H1 (cell line): Measurements from ENCODE around the gene NEK10. TPM values are rescaled to one million over a fixed set of nuclear protein-coding genes. Genes with fewer than 3 reads are reported as not detected.

Source experiments
- CTCF ChIA-PET: fragments of 300-600 bp; sonication (Branson Sonifier 250); formaldehyde crosslinking; loops from one replicate; lab custom pipeline; 2021; ENCODE audit not compliant: partially characterized antibody; lab: Charles Lee
- POLR2A ChIA-PET: fragments of 300-600 bp; sonication (Branson Sonifier 250); formaldehyde crosslinking; loops from one replicate; lab custom pipeline; 2021; ENCODE audit warnings: inconsistent platforms; ENCODE audit not compliant: partially characterized antibody; lab: Charles Lee
- DNase-seq, 2 experiments: peaks; one replicate each; pipeline versions ENCODE4 v3.0.0 to v3.0.0-alpha.2; 2010 to 2022; ENCODE audit warnings: low spot score in 2 of 2, low read depth in 1 of 2, mixed read lengths in 1 of 2
- FAIRE-seq: peaks from 2 replicates; lab custom pipeline; 2011; peaks lifted over from hg19 to GRCh38; lab: Jason Lieb, UNC
- H2AFZ ChIP-seq: 2 replicates; pipeline ENCODE4 v1.8.1; 2012; ENCODE audit warnings: low read length, inconsistent platforms
- H2AK5ac ChIP-seq: 2 replicates; pipeline ENCODE4 v1.6.1; 2013; ENCODE audit warnings: low read depth, low read length
- H2BK120ac ChIP-seq: replicated peaks from 2 replicates; pipeline ENCODE3; 2013; ENCODE audit warnings: low read depth, low read length, inconsistent platforms
- H2BK12ac ChIP-seq: 2 replicates; pipeline ENCODE4 v1.6.1; 2013; ENCODE audit warnings: low read depth, low read length
- H2BK15ac ChIP-seq: 2 replicates; pipeline ENCODE4 v1.6.1; 2013; ENCODE audit warnings: low read length
- H2BK20ac ChIP-seq: 2 replicates; pipeline ENCODE4 v1.6.1; 2013; ENCODE audit warnings: low read length
- H2BK5ac ChIP-seq: 2 replicates; pipeline ENCODE4 v1.6.1; 2013; ENCODE audit warnings: low read depth, low read length
- H3K14ac ChIP-seq: 2 replicates; pipeline ENCODE4 v1.6.1; 2013; ENCODE audit warnings: inconsistent platforms; ENCODE audit not compliant: insufficient read length
- H3K18ac ChIP-seq: 2 replicates; pipeline ENCODE4 v1.6.1; 2013; ENCODE audit warnings: low read length; ENCODE audit errors: extremely low read depth
- H3K23ac ChIP-seq: 2 replicates; pipeline ENCODE4 v1.6.1; 2013; ENCODE audit warnings: inconsistent platforms; ENCODE audit not compliant: insufficient read length
- H3K23me2 ChIP-seq: 2 replicates; pipeline ENCODE4 v1.6.1; 2013; ENCODE audit warnings: low read depth, low read length
- H3K27ac ChIP-seq: 2 replicates; pipeline ENCODE4 v1.6.1; 2011; ENCODE audit warnings: low read depth, low read length, inconsistent platforms
- H3K27me3 ChIP-seq, 4 experiments: replicated peaks in 1 of 4; 1 replicate in 1 of 4; 2 replicates in 3 of 4; pipeline versions ENCODE4 v1.6.1 to v1.8.1; 2011 to 2013; ENCODE audit warnings: low read length in 3 of 4, mild to moderate bottlenecking in 3 of 4, inconsistent platforms in 2 of 4, mixed read lengths in 2 of 4, moderate library complexity in 1 of 4; ENCODE audit not compliant: control insufficient read depth in 3 of 4, insufficient read depth in 3 of 4; ENCODE audit errors: extremely low read depth in 1 of 4
- H3K36me3 ChIP-seq, 4 experiments: 2 replicates each; pipeline versions ENCODE4 v1.6.1 to v1.8.1; 2011 to 2013; ENCODE audit warnings: mild to moderate bottlenecking in 4 of 4, low read length in 3 of 4, moderate library complexity in 2 of 4, control low read depth in 1 of 4, inconsistent platforms in 1 of 4; ENCODE audit not compliant: insufficient read depth in 4 of 4, control insufficient read depth in 2 of 4
- H3K4ac ChIP-seq: replicated peaks from 2 replicates; pipeline ENCODE3; 2013; ENCODE audit warnings: low read length, low read depth, mixed read lengths, inconsistent platforms; ENCODE audit not compliant: insufficient read length
- H3K4me1 ChIP-seq, 4 experiments: replicated peaks in 1 of 4; 1 replicate in 1 of 4; 2 replicates in 3 of 4; pipeline versions ENCODE4 v1.6.1 to v1.8.1; 2011 to 2013; ENCODE audit warnings: low read length in 3 of 4, inconsistent platforms in 2 of 4, mixed read lengths in 1 of 4; ENCODE audit not compliant: insufficient read depth in 4 of 4, control insufficient read depth in 3 of 4
- H3K4me2 ChIP-seq, 2 experiments: 2 replicates each; pipeline versions ENCODE4 v1.6.1 to v1.8.1; 2011 to 2013; ENCODE audit warnings: low read depth in 2 of 2, low read length in 2 of 2, control low read depth in 1 of 2, inconsistent platforms in 1 of 2, mild to moderate bottlenecking in 1 of 2; ENCODE audit not compliant: insufficient read depth in 1 of 2
- H3K4me3 ChIP-seq, 4 experiments: fragments of 200-600, 300-600 bp in 1 of 4; sonication (generic), shearing (Covaris generic), sonication (Bioruptor Twin) in 1 of 4; 2 replicates each; pipeline versions ENCODE4 v1.5.1 to v1.8.1; 2011 to 2016; ENCODE audit warnings: low read length in 4 of 4, low read depth in 3 of 4, control low read depth in 2 of 4, inconsistent platforms in 2 of 4, mild to moderate bottlenecking in 2 of 4, mixed read lengths in 1 of 4, moderate library complexity in 1 of 4; ENCODE audit not compliant: insufficient read depth in 2 of 4; ENCODE audit errors: extremely low read depth in 1 of 4
- H3K56ac ChIP-seq: replicated peaks from 2 replicates; pipeline ENCODE3; 2013; ENCODE audit warnings: low read depth, mild to moderate bottlenecking, mixed read lengths, low read length, inconsistent platforms; ENCODE audit not compliant: insufficient read length
- H3K79me1 ChIP-seq: 2 replicates; pipeline ENCODE4 v1.6.1; 2013; ENCODE audit warnings: low read depth, low read length, control low read depth
- H3K79me2 ChIP-seq, 2 experiments: 2 replicates each; pipeline versions ENCODE4 v1.6.1 to v1.8.1; 2012 to 2013; ENCODE audit warnings: low read length in 2 of 2, mild to moderate bottlenecking in 2 of 2, inconsistent platforms in 1 of 2; ENCODE audit not compliant: insufficient read depth in 2 of 2, control insufficient read depth in 1 of 2
- H3K9ac ChIP-seq, 4 experiments: replicated peaks in 1 of 4; 1 replicate in 1 of 4; 2 replicates in 3 of 4; pipeline versions ENCODE4 v1.6.1 to v1.8.1; 2011 to 2013; ENCODE audit warnings: low read depth in 3 of 4, low read length in 3 of 4, control low read depth in 2 of 4, mild to moderate bottlenecking in 2 of 4, moderate library complexity in 2 of 4, inconsistent platforms in 1 of 4; ENCODE audit errors: extremely low read depth in 1 of 4
- H3K9me3 ChIP-seq, 2 experiments: 2 replicates each; pipeline versions ENCODE4 v1.6.1 to v1.8.1; 2012 to 2013; ENCODE audit warnings: mild to moderate bottlenecking in 2 of 2, moderate library complexity in 2 of 2, control low read depth in 1 of 2, inconsistent platforms in 1 of 2, low read depth in 1 of 2, low read length in 1 of 2, mixed read lengths in 1 of 2; ENCODE audit not compliant: insufficient read depth in 2 of 2
- H4K20me1 ChIP-seq, 2 experiments: replicated peaks in 1 of 2; 2 replicates each; pipeline versions ENCODE3 to v1.8.1; 2011 to 2013; ENCODE audit warnings: inconsistent platforms in 2 of 2, low read length in 2 of 2, mild to moderate bottlenecking in 1 of 2; ENCODE audit not compliant: insufficient read depth in 2 of 2, control insufficient read depth in 1 of 2
- H4K5ac ChIP-seq: 2 replicates; pipeline ENCODE4 v1.6.1; 2013; ENCODE audit warnings: low read length, low read depth, mixed read lengths, inconsistent platforms; ENCODE audit not compliant: insufficient read length
- H4K8ac ChIP-seq: 2 replicates; pipeline ENCODE4 v1.8.0; 2013; ENCODE audit warnings: mild to moderate bottlenecking, moderate library complexity, low read length, inconsistent platforms; ENCODE audit not compliant: insufficient read depth; ENCODE audit errors: extremely low read depth
- H4K91ac ChIP-seq: replicated peaks from 2 replicates; pipeline ENCODE3; 2013; ENCODE audit warnings: low read length, mixed read lengths, inconsistent platforms; ENCODE audit not compliant: insufficient read length
- CTBP2 ChIP-seq: IDR thresholded peaks from 2 replicates; pipeline ENCODE4 v1.7.0; 2011; ENCODE audit warnings: borderline replicate concordance, mild to moderate bottlenecking, moderate library complexity, mixed read lengths, low read length; ENCODE audit not compliant: insufficient read depth, insufficient read length
- CTCF ChIP-seq, 3 experiments: IDR thresholded peaks; 1 replicate in 2 of 3; 2 replicates in 1 of 3; pipeline versions ENCODE4 v1.5.1 to v1.6.1; 2011; ENCODE audit warnings: low read length in 3 of 3, mild to moderate bottlenecking in 3 of 3, inconsistent platforms in 2 of 3, low read depth in 1 of 3, moderate library complexity in 1 of 3; ENCODE audit not compliant: insufficient read depth in 1 of 3; ENCODE audit errors: control extremely low read depth in 1 of 3
- EGR1 ChIP-seq: IDR thresholded peaks from 2 replicates; pipeline ENCODE4 v1.6.1; 2011; ENCODE audit warnings: low read depth, low read length, borderline replicate concordance
- FOSL1 ChIP-seq: IDR thresholded peaks from 2 replicates; pipeline ENCODE4 v1.6.1; 2011; ENCODE audit warnings: mild to moderate bottlenecking, low read depth, low read length, moderate library complexity; ENCODE audit not compliant: insufficient read depth
- WGBS, 2 experiments: shearing (Covaris generic) in 1 of 2; methylation state at CpG; one replicate each; pipeline versions ENCODE4 v1.1.6 to v1.1.7; 2013 to 2015; ENCODE audit warnings: low lambda C conversion rate in 2 of 2, mixed read lengths in 2 of 2, inconsistent platforms in 1 of 2, low coverage in 1 of 2, missing lambda C conversion rate in 1 of 2; ENCODE audit not compliant: insufficient replicate concordance in 2 of 2, insufficient coverage in 1 of 2, insufficient read length in 1 of 2; ENCODE audit errors: extremely low coverage in 1 of 2, missing lambda C conversion rate in 1 of 2; 5-methylcytosine and 5-hydroxymethylcytosine counted together
- polyA plus RNA-seq, 7 experiments: library from polyadenylated mRNA; depleted of rRNA in 3 of 7; stranded (reverse) in 5 of 7; unstranded in 2 of 7; fragments of >200 nt in 5 of 7; fragments of 200-250 nt in 2 of 7; gene quantifications; 1 replicate in 5 of 7; 2 replicates in 1 of 7; 4 replicates in 1 of 7; pipeline versions ENCODE4 v1.2.1 to v1.2.3, GENCODE V29; 2011 to 2013; ENCODE audit warnings: missing spikeins in 2 of 7, mixed read lengths in 2 of 7
- total RNA-seq: library from RNA; stranded (reverse); fragmentation: NEBNext Ultra II Directional; extraction: Animal tissue kit (Norgen Biotek cat#: 25700); gene quantifications from 2 replicates; pipeline ENCODE4 v1.2.1, GENCODE V29; 2021

NEK10 gene
- total and polyA plus RNA-seq, 2 of the 8 experiments (the other 6 are each of a cell fraction or from before 2014, with no cell fraction given), result 0.18 to 0.50 TPM

GRCh38 chr3:27146786-27147185, 222.4 kb downstream of the NEK10 start:
- no peak overlapping the region for H3K4ac ChIP-seq
- H2BK15ac ChIP-seq, result no peak overlapping the region
- H4K8ac ChIP-seq, result no peak overlapping the region
- no peak overlapping the region for H3K14ac ChIP-seq
- H2BK120ac ChIP-seq, result no peak overlapping the region
- H3K4me3 ChIP-seq, result no peak overlapping the region
- H3K23ac ChIP-seq, result no peak overlapping the region
- CTCF ChIA-PET, result interaction anchor here (1.0 to 4.3 kb wide), 10 partner anchors 11 to 132 kb away, joined by 3 to 39 read pairs (median 4); no protein-coding TSS in a partner anchor
- H4K20me1 ChIP-seq, result no peaks in the 10 kb centered on the region
- POLR2A ChIA-PET, result no interaction called here
- no peak overlapping the region for H2BK5ac ChIP-seq
- no peak overlapping the region for H3K18ac ChIP-seq
- H3K27ac ChIP-seq, result no peak overlapping the region
- no peaks in the 10 kb centered on the region for H3K79me1 ChIP-seq
- H3K4me1 ChIP-seq, result no peaks in the 10 kb centered on the region
- no peaks in the 10 kb centered on the region for H3K23me2 ChIP-seq
- H2AFZ ChIP-seq, result no peak overlapping the region
- no peak overlapping the region for H4K91ac ChIP-seq
- peaks cover 0 to 2% of the 10 kb centered on the region in 2 experiments; a peak in 1 of 4 replicates for H3K9me3 ChIP-seq
- H4K5ac ChIP-seq, result no peak overlapping the region
- no peak for FAIRE-seq
- DNase-seq, result no peak
- no peak overlapping the region for H2BK12ac ChIP-seq
- H3K27me3 ChIP-seq, result no peaks in the 10 kb centered on the region
- H3K4me2 ChIP-seq, result no peak overlapping the region
- H2AK5ac ChIP-seq, result no peak overlapping the region
- no peaks in the 10 kb centered on the region for H3K36me3 ChIP-seq
- TF ChIP-seq CTCF (IDR thresholded peaks at IDR 0.05; ENCODE audit: control extremely low read depth in 1 of 3, insufficient read depth in 1 of 3, low read depth in 1 of 3, low read length in 3 of 3) (no peak), FOSL1 (no peak), EGR1 (no peak), CTBP2 (no peak)
- TF ChIP-seq, all 59 proteins: peak for 0
- H3K56ac ChIP-seq, result no peak overlapping the region
- no peak overlapping the region for H3K9ac ChIP-seq
- H2BK20ac ChIP-seq, result no peak overlapping the region
- 87% methylated on average over 3 of the region's 3 CpGs; no CpG with 5 or more reads in 1 of the 2 experiments for WGBS, 2 experiments
- no peaks in the 10 kb centered on the region for H3K79me2 ChIP-seq
